ENCODE results near the gene OSBPL2.

The OSBPL2 gene

DNA sequence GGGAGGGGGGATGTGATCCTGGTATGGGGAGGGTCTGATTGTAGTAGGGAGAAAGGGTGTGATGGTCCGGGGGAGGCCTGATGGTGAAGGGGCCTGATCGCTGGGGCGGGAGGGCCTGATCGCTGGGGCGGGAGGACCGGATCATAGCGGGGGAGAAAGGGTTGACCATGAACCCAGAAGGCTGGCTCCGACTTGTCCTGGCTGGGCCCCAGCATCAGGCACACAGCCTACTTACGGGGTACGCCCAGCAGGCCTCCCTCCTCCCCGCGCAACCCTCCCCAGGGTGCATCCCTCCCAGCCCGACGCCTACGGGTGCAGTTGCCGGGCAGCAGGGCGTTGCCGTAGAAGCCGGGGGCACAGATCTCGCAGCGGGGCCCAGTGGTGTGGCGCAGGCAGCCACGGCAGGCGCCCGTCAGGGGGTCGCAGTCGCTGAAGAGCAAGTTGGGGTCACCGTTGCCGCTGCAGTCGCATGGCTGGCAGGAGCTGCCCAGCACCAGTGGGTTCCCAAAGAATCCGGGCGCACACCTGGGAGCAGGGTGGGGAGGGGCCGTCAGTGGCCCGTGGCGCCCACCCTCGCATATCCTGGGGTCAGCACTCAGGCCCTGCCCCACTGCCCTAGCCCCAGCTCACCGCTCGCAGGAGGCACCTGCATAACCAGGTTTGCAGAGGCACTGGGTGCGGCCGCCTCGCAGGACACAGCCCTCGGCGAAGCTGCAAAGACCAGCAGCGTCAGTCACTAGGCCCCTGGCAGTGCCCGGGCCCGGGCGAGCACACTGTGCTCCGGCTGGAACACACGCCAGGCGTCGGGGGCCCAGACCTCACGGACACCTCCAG, 85.0 kb downstream of the OSBPL2 start:
- DNase-seq (ENCODE audit: low spot score) (no peak), FAIRE-seq (no peak)

DNA sequence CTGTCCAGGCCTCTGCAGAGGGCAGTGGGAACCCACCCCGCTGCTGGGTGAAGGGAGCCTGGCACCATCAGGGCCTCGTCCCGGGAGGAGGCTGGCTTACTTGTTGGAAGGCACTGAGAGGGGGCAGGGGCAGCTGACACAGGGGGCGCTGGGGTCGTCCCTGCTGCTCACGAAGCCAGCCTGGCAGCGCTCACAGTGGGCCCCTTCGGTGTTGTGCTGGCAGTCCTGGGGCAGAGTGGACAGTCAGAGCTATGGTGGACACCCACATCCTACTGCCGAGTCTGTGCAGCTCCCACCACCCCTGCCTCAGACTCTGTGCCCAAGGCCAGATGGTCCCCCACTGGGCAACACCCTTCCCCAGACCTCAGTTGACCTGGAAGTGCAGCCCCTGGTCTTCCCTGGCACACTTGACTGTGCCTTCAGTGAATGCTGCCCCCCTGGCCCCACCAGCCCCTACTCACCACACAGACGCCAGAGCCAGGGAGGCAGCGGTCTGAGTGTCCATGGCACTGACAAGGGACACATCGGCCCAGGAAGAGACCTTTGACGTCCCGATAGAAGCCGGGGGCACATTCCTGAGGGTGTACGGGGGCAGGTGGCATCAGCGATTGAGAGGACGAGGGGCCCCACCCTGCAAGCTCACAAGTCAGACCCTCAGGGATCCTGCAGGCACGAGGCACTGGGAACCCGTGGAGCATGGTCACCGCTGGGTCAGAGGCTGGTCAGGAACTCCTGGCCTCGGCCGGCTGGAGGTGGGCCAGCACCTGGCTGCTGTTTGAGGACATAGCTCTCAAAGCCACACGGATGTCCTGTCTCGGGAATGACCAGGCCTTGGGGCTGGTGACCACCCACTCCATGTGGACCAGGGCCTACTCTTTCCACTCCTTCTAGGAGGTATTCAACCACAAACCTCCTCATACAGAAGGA, 85.9 kb downstream of the OSBPL2 start:
- FAIRE-seq = no peak
- DNase-seq (ENCODE audit: low spot score) = no peak

DNA sequence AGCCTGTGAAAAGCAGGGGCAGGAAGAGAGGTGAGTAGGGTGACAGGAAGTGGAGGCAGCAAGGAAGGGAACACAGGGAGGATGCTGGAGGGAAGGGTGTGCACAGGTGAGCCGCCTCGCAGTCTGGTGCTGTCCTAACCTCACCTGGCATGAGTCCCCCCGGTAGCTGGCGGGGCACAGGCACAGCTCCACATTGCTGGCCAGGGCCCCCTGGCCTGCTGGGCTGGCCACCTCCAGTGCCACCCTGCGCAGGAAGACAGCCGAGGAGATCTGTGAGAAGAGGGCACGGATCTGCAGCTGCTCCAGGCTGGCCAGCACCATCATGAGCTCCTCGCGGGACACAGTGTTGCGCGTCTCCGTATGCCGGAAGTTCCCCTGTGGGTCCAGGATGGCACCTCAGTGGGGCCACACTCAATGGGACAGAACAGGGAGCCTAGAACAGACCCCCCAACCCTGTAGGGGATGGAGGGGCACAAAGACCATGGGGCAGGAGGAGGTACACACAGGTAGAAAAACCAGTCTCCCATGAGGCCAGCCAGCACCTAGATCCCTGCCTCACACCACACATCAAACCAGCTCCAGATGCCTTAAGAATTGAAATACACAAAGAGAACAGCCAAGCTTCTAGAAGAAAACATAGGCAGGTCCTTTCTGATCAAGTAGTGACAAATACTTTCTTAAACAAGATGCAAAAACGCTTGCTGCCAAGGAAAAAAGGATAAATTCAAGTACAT, 87.0 kb downstream of the OSBPL2 start:
- peak; percentile 37 for FAIRE-seq
- DNase-seq (ENCODE audit: low spot score) = no peak

DNA sequence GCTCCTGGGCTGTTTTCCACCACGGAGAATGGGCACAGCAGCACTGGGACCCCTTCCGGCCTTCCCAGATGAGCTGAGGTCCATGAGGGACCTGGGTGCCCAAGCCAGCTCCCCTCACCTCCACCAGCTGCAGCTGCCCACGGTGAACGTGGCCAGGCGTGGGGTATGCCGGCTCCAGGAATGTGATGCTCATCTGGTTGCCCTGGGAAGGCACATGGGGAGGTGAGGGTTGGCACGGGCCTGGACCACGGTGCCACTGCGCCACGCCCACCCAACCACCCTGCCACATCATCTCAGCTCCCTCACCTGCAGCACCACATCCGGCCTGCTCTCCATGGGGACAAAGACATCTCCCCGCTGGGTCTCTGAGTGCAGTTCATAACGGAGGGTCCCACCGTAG, 88.2 kb downstream of the OSBPL2 start:
- DNase-seq (ENCODE audit: low spot score) = no peak
- FAIRE-seq = peak; percentile 27

DNA sequence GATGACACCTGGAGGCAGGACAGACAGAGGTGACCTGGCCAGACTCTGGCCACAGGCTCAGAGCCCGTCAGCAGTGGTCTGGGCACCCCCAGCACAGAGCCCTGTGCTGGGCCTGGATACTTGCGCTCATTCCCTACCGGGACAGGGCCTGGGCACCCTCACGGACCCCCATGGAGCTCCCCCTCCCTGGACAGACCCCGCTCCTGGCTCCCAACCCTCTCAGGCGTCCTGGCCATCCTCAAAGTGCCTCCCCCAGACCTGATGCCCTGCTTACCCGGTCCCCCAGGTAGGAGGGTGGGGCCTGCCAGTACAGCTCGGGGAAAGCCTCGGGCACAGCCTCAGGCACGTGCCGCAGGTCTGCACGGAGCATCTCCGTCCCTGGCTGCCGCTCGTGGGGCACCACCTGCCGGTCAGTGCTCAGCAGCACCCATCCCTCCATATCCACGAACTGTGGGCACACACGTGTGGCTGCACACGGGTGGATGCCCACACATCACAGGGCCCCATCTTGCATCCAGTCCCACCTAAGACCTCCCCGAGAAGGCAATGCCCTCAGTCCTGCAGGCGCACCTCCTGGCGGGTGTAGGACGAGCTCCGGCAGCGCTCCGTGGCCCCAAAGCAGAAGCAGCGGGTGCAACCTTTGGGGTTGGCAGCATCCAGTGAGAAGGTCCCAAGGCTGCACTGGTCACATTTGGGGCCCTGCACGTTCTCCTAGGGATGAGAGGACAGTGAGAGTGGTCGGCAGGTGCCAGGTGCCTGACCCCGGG, 88.8 kb downstream of the OSBPL2 start:
- FAIRE-seq (peak; percentile 65), DNase-seq (ENCODE audit: low spot score) (no peak)

DNA sequence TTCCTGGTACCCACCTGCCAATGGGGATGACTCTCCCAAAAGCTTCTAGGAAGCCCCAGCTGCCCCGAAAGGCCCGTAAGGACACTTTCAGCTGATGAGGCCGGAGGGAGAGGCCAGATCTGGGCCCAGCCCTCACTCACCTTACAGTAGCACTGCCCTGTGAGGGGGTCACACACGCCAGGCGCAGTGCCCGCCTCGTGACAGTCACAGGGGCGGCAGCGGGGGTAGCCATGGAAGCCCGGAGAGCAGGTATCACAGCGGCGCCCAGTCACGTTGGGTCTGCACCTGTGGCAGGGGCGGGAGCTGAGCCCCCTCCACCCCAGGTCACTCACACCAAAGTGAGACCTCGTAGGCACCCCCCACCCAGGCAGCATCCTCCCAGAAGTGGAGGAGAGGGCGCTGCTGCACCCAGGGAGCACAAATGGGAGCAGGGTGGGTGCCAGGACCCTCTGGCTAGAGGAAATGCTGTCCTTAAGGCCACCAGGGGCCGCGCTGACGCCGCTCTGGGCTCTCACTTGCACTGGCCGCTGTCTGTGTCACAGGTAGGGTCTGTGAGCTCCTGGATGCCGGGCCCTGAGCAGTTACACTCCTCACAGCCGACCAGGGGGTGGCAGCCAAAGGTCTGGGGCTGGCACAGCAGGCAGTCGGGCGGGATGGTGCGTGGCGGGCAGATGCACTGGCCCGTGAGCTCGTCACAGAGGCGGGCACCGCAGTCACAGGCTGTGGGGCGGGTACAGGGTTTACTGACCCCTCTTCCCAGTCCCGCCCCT, 89.6 kb downstream of the OSBPL2 start:
- DNase-seq (ENCODE audit: low spot score) = no peak
- no peak for FAIRE-seq

DNA sequence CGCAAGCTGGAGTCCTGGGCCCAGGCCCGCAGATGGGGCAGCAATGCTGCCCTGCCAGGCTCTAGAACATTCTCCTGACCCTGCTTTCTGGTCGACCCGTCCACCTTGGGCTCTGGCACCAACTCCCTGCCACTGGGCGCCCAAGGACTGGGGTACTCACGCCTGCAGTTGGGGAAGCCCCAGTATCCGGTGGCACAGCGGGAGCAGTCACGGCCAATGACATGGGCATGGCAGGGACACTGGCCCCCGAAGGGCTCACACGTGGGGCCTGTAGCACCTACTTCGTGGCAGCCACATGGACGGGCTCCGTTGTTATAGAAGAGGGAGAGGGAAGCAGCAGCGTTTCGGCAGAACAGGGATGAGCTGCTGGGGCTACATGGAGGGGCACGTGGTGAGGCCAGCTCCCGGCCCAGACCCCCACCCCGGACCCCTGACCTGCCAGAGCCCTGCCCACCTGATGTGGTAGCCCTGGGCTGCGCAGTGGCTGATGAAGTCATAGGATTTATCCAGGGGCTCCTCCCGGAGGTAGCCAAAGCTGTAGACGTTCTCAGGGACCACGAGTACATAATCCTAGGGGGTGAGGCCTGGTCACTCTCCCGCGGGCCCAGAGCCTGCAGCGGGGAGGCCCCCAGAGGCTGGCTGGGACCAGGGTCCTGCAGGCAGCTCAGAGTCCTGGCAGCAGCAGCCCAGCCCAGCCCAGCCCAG, 90.5 kb downstream of the OSBPL2 start:
- FAIRE-seq = peak; percentile 35

DNA sequence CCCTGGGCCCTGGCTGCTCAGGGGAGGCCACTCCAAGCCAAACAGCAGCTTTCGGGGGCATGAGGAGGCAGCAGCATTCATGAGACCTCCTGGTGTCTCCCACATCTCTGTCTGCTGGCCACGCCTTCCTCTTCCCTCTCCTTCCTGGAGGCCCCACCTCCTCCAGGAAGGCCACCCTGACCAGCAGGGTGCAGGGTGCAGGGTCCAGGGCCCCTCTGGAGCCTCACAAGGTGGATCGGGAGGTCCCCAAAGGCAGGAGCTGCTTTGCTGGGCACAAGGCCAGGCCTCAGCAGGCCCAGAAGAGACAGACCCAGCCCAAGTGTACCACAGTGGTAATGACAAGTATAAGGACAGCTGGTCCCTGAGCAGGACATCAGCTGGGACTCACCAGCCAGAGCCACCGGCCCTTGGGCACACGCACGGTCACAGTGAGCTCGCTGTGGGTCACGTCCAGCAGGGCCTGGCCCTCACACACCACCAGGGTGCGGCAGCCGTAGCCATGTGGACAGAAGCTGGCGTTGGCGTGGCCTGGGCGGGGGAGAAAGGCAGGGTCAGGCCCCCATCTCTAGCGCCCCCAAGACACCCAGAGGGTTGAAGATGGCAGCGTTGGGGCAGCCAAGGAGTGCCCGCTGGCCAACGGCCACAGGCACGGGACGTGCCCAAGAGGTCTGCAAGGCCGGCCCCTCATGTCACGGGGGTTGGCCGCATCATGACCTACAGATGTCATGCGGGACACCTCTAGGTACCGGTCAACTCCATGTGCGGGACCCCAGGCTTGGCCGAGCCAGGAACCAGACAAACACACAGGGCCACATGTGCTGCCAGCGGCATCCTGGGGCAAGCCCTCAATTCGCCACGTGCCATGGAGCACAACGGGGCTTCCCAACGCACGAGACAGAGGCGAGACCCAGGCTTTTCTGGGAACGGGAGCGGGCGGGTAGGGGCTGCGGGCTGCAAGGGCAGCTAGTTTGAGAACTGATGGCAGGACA, 91.4 kb downstream of the OSBPL2 start:
- FAIRE-seq (peak; percentile 50), DNase-seq (ENCODE audit: low spot score) (no peak)

More for the DNA sequence above, 90.5 kb downstream of the OSBPL2 start:
- DNase-seq (ENCODE audit: low spot score) = no peak

DNA sequence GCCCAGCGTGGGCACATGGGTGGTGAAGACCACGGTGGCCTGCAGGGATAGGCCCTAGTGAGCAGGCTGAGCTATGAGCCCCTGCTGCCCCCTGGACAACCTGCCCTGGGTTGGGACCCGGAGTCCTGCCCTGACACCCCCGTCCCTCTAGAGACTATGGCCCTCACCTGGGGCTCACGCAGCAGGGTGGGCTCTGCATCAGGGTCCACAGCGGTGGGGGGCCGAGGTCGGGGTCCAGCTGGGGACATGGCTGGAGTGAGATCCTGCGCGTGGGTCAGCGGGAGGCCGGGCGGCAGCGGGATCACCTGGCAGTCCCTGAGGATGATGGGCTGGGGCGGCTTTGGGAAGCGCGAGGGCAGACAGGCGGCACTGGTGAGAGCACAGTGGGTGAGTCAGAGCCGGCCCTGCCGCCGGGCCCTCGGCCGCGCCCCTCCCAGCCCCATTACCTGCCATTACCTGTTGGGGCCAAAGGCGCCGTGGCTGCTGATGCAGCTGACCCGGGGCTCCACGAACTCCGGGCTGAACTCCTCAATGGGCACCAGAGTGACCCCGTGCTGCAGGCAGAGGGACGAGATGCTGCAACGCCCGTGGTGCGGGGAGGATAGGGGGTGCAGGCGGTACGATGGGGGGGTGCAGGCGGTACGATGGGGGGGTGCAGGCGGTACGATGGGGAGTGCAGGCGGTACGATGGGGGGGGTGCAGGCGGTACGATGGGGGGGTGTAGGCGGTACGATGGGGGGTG, 92.4 kb downstream of the OSBPL2 start:
- DNase-seq (ENCODE audit: low spot score) = no peak

DNA sequence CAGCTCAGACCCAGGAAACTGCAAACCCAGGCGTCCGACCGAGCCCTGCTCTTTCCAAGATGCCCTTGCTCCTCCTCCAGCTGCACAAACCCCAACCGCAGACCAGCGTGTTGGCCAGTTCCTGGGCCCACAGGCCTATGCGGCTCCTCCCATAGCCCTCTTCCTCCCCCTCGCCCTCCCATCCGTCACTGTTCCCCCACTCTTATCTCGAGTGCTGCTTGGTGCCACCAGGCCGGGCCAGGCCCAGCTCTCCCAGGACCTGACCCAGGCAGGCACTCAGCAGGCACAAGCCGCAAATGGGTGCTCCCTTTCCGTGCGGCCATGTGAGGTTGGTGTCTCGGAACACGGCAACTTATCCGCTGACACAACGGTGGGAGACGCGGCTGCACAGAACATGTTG, 93.0 kb downstream of the OSBPL2 start:
- FAIRE-seq (no peak), DNase-seq (ENCODE audit: low spot score) (no peak)

More for the DNA sequence above, 92.4 kb downstream of the OSBPL2 start:
- FAIRE-seq = no peak

DNA sequence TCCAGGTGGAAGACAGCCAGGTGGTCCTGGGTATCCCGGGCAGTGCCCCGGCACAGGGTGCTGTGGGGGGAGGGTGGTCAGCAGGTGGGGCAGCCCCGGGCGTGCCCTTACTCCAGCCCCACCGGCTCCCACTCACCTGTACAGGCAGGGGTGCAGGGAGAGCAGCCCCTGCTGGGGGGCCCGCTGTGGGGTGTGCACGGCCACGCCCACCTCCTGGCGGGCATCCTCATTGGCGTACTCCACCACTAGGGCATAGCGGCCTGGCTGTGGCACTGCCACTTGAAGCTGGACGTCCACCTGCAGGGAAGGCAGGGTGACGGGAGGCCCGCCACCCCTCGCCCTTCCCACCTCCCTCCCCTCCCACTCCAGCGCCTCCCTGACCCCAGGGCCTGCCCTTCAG, 94.1 kb downstream of the OSBPL2 start:
- FAIRE-seq (no peak), DNase-seq (ENCODE audit: low spot score) (no peak)

DNA sequence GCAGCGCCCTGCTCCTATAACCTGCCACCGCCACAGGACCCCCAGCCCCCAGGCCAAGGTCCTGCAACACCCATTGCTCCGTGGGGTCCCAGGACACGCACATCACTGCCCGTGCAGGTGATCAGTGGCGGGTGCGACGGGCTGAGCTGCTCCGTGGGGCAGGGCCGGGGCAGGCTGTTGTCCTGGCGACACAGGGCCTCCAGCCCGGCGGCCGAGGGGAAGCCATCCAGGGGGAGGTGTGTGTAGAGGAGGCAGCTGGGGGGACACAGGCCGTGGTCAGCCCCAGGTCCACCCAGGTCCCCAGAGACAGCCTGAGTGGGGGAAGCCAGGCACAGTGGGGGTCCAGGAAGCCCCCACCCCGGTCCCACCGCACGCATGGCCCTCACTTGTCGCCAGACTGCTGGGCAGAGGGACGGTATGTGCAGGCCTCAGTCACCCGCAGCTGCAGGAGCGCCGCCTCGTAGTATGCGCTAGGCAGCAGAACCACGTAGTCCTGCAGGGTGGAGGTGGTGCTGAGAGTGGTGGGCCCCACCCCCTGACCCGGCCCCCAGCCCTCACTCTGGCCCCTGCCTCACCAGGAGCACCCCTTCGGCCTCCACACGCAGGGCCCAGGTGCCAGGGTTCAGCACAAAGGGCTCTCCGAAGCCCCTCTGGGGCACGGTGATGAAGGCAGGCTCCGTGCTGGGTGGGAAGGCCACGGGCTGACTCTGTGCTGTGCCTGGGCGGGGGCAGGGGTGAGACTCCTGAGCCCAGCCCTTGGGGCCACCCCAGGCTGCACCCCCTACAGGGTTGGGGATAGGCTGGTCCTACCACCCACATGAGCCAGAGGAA, 94.9 kb downstream of the OSBPL2 start:
- no peak for DNase-seq (ENCODE audit: low spot score)
- FAIRE-seq = no peak

DNA sequence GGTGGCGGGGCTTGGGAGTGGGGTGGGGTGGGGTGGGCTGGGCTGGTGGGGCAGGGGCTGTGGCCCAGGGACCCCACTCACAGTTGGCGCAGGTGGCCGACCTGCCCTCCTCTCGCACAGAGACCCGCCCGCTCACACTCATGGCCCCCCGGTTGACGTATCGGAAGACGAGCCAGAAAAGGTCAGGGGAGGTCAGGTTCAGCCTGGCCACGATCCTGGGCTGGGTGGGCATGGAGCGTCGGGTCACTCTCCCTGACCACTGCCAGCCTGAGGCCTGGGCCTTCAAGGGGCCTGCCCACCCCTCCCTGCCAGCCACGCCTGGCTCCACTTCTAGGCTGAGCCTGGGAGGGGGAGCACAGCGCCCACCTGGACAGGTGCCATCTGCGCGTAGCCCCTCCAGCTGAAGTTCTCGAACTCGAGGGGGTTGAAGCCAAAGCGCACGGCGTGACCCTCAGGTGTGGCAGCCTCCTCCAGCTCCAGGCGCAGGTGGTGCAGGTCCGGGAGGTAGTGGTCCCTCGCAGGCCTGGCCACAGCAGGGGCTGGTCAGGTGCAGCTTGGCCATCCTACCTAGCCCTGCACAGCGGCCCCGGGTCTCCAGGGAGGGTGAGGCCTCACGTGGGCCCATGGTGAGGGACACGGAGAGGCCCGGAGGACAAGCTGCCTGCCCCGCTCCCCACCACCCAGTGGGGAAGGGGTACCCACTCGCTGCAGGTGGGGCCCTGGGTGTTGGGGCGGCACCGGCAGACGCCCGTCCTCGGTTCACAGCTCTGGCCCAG, 95.7 kb downstream of the OSBPL2 start:
- DNase-seq (ENCODE audit: low spot score) = no peak
- no peak for FAIRE-seq

DNA sequence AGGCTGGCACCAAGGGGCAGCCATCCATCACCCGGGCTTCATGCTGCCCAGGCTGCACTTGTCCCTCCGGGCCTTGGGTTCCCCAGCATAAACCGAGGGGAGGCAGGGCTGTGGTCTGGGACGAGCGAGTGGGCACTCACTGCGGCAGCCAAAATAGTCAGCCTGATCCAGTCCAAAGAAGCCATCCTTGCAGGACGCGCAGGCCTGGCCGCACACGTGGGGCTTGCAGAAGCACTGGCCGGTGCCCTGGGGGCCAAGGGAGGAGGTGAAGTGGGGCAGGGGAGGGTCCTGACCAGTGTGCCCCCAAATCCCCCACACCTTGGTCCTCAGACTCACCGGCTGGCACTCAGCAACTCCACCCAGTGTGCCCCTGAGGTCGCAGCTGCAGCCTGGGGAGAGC, 96.6 kb downstream of the OSBPL2 start:
- DNase-seq (ENCODE audit: low spot score) = no peak
- FAIRE-seq = no peak

DNA sequence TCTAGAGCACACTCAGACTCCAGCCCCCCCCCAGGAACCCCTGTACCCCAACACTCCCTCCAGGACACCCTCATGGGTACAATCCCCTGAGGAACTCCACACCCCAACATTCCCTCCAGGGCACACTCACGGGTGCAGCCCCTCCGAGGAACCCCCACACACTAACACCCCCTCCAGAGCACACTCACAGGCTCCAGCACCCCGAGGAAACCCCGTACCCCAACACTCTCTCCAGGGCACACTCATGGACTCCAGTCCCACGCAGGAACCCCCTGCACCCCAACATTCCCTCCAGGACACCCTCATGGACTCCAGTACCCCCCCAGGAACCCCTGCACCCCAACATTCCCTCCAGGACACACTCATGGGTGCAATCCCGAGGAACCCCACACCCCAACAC, 97.2 kb downstream of the OSBPL2 start:
- no peak for FAIRE-seq
- DNase-seq (ENCODE audit: low spot score) = no peak

DNA sequence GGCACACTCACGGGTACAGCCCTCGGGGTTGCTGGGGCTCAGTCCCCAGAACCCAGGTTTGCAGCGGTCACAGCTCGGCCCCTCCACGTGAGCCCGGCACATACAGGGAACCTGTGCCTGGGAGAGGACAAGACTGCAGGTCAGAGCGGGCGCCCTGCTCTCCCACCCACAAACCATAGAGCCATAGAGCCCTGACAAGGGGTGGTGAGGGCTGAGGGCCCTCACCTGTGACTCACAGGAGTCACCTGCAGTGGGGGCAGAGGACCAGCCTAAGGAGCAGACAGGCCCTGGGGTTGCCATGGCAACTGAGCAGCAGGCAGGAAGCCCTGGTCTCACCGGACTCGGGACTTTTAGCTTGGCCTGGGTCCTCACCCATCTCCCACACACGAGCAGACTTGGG, 98.0 kb downstream of the OSBPL2 start:
- DNase-seq (ENCODE audit: low spot score) (peak; percentile 35), FAIRE-seq (no peak)

Data from urothelium cell line (cell line).